NCI-H2227 treated with DMSO at 0.1 percent for 48 hours (cell line): Measurements from ENCODE around the gene PHF2.

Experiments used
- DNase-seq: peaks from one replicate; lab custom pipeline; 2025; lab: John Stamatoyannopoulos, UW

Gene PHF2

DNA sequence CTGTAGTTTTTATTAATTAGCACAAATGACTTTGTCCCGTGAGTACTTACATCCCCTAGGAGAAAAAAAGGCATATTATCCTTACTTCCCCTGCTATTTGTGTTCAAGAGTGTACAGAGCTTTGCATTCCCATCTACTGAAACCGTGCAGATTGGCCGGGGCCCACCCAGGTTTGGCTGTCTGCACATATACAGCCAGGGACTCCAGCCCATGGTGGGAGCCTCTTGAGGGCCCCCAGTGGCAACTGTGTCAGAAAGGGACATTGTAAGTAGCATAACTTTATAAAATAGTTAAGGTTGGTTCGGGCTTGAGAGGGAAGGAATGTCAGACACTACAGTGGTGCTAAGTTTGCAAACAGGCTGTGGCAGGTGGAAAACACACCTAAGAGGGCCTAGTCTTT, 24.7 kb downstream of the PHF2 start:
- no peak for DNase-seq

DNA sequence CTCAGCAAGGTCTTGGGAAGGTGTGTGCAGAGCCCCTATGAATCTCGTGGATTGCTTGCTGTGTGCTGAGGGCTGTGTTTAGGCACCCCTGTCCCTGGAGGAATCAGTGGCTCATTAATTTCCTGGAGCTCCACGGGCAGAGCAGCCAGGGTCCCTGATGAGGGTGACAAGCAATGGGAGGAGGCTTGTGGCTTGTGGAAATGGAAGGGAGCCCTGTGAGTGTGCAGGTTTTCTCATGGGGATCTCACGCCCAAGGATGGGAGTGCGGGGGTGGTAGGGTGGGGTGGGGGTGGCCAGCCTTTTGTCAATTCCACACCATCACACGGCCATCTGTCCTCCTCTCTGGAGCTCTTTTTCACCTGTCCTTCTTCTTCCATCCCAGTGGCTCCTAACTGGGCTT, 25.3 kb downstream of the PHF2 start:
- DNase-seq = no peak

DNA sequence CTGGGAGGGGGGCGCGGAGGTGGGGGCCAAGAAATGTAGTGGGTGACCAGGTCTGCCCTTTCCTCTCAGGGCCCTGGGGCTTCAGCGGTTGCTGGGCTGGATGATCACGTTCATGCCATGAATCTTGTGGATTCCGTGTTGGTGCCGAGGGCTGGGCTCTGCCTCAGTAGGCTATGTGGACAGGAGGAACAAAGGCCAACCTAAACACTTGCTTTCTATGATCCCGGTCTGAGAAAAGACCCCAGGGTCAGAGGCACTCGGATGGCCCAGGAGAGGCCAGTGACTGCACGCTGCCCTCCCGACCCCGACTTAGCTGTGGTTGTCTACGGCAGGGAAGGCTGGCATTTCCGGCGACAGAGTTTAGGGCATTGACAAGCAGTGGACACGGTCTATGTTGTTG, 26.6 kb downstream of the PHF2 start:
- no peak for DNase-seq

DNA sequence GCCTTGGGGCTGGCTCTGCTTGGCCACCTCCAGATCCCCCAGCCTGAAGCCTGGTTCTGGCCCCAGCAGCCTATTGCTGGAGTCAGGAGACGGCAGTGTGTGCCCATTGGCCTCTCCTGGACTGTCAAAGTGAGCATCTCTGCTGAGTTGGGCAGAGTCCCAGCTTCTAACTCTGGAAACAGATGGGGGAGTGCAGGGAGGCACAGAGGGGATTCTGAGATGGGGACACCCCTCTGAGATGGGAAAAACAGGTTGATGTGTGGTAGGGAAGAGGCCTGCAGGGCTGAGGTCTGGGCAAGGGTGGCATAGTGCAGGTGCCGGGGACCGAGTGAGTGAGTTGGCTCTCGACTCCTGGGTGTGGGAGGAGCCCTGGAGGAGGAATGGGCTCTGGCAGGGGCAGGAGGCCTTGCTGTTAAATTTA, 27.5 kb downstream of the PHF2 start:
- DNase-seq = no peak

DNA sequence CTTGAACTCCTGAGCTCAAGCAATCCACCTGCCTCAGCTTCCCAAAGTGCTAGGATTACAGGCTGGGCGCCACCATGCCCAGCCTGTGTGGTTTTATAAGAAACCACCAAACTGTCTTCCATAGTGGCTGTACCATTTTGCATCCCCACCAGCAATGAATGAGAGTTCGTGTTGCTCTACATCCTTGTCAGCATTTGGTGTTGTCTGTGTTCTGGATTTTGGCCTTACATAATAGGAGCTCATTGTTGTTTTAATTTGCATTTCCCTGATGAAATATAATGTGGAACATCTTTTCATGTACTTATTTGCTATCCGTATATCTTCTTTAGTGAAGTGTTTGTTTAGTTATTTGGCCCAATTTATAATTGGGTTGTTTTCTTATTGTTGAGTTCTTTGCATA, 29.8 kb downstream of the PHF2 start:
- DNase-seq = no peak

DNA sequence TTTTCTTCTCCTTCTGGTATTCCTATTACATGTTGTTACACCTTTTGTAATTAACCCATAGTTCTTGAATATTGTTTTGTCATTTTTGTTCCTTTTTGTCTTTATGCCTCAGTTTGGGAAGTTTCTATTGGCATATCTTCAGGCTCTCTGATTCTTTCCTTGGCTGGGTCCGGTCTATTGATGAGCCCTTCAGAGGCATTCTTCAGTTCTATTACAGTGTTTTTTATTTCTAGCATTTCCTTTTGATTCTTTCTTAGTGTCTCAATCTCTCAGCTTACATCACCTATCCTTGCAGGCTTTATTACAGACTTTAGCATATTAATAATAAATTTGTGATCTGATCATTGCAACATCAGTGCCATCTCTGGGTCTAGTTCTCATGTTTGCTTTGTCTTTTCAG, 33.8 kb downstream of the PHF2 start:
- no peak for DNase-seq

DNA sequence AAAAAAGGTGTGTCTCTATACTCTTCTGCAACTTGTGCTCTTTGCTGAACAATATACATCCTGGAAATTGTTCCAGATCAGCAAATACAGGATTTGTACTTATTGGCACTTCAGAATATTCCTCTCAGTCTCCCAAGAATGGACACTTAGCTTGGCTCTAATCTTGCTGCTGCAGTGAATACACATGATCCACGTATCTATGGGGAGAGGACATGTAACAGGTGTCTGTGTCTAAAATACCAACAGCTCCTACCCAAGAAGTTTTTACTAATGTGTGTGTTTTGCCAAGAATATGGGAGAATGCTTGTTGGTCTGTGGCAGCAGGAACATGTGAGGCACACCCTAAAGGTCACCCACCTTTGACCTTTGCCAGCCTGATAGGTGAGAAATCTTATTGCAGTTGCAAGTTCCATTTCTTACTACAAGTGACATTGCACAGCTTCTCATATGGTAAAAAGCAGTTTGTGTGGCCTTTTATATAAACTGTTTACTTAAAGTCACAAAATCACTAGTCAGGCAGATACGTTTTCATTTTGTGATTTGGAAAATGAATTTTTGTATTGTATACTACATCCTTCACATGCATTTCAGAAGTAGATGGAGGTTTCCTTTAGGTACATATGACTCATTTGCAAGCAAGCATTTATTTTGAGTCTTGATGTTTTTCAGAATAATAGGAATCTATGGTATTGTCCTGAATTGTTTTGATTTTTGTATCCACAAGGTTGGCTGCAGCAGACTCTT, 35.8 kb downstream of the PHF2 start:
- DNase-seq = no peak

DNA sequence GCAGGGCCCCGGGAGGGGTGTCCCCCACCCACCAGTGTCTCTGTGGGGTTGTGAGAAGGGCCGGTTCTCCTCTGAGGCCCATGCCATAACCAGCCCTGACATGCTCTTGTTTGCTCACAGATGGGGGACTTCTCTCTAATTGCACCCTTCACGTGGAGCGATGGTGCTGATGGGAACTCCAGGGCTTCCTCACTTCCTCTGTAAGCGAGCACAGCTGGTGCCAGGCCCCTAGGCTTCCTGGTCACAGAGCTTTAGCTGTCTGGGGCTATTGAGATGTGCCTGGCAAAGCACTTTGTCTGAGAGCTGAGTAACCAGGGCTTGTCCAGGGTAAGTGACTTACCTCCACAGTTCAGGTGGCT, 36.4 kb downstream of the PHF2 start:
- DNase-seq = no peak

DNA sequence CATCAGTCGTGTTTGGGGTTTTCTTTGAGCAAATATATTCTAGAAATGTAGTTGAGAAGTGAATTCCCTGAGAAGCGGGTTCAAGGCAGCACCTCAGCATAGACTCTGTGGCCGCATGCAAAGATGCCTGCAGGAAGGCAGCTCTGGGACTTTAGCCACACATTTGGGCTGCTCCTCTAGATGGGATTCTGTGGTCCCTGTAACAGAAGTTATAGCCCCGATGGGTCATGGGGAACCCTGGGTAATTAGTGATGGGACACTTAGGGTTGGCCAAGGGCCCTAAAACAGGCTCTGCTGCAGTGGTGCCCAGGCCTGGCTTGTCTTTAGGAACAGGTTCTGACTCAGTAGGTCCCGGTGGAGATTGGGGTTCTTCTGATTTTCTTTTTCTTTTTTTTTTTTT, 36.8 kb downstream of the PHF2 start:
- DNase-seq = no peak

DNA sequence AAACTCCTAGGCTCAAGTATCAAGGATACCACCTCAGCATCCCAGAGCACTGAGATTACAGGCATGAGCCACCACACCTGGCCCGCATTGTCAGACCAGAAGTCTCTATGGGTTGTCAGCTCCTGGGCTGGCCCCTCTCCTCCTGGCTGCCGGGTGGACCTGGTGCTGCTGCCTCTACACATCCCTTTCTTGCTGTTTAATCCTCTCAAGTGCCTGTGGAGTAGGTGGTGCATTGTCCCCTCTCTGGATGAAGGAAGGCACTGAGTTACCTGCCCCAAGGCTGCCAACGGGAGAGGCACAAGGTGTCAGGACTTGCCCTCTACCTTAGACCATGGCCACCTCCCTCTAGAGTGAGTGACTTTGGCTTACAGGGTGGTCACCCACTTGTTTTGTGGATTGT, 37.4 kb downstream of the PHF2 start:
- DNase-seq = no peak

DNA sequence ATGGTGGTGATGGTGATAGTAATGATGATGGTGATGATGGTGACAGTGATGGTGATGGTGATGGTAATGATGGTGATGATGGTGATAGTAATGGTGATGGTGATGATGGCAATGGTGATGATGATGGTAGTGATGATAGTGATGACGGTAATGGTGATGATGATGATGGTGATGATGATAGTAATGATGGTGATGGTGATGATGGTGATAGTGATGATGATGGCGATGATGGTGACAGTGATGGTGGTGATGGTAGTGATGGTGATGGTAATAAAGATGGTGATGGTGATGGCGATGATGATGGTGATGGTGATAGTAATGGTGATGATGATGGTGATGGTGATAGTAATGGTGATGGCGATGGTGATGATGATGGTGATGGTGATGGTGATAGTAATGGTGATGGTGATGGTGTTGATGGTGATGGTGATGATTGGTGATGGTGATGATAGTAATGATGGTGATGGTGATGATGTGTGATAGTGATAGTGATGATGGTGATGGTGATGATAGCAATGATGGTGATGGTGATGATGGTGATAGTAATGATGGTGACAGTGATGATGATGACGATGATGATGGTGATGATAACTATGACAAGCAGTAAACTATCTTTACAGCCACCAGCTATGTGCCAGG, 38.6 kb downstream of the PHF2 start:
- DNase-seq = no peak

DNA sequence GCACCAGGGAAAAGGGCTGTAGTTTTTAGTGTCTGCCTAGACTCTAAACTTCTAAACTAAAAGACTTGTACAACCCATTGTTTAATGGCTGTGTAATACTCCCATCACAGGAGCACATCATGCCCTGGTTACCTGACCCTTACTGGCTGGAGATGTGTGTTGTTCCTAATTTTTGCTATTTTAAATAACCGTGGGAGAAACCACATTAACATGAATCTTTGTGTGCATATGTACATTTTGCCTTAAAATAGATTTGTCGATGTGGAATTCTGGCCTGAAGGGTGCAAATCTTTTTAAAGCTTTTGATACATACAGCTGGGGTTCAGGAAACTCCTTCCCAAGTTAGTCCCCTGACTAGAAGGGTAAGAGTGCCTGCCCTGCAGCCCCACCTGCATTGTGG, 39.7 kb downstream of the PHF2 start:
- no peak for DNase-seq

DNA sequence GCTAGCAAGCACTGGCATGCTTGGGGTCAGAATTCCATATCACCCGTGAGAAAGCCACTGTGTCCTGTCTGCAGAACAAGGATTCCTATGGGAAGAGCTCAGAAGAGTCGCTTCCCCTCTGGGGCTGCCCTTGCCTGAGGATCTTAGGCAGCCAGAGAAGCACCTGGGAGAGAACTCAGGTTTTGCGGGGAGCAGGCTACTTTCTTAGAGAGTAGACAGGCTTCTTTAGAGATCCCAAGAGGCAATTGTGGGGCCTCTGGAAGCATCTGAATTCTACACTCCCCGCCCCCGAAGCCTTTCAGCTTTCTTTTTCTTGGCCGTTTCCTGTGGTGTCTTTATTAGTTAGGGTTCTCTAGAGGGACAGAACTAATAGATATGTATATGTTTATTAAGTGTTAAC, 40.9 kb downstream of the PHF2 start:
- no peak for DNase-seq

DNA sequence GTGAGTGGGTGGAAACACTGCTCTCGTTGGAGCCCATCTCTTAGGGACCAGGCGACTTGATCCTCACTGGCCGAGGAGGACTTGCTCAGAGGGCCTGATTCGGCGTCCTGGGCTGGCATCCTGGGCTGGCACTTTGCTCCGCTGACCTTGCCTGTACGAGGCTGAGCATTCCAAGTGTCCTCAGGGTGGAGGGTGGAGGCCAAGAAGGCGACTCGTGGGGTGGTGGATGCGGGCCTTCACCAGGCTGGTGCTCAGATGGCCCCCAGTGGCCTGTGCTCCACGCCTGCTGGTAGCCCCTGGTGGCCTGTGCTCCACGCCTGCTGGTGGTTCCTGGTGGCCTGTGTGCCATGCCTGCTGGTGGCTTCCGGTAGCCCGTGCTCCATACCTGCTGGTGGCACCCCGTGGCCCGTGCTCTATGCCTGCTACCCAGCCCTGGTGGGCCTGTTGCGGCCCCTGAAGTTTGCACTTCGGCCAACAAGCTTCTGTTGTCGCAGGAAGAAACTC, 42.9 kb downstream of the PHF2 start:
- DNase-seq = no peak

DNA sequence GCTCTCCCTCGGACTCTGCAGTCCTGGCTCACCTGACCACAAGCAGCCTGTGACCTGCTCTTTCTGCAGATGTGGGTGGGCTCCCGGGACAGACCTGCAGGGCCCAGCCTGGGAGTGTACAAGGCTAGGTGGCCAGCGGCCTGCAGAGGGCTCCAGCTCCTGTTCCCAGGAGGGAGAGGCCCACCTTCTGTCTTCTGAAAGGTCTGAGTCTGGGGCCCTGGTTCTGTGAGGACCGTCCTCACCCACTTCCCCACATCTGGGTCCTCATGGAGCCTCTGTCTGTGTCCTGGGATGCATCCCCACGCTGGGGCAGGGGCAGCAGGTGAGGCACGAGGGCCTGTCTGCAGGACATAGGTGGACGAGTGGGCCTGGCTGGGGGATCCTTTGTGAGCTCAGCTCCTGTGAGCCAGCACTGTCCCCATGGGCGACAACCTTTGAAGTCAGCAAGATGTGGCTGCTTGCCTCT, 43.7 kb downstream of the PHF2 start:
- no peak for DNase-seq

DNA sequence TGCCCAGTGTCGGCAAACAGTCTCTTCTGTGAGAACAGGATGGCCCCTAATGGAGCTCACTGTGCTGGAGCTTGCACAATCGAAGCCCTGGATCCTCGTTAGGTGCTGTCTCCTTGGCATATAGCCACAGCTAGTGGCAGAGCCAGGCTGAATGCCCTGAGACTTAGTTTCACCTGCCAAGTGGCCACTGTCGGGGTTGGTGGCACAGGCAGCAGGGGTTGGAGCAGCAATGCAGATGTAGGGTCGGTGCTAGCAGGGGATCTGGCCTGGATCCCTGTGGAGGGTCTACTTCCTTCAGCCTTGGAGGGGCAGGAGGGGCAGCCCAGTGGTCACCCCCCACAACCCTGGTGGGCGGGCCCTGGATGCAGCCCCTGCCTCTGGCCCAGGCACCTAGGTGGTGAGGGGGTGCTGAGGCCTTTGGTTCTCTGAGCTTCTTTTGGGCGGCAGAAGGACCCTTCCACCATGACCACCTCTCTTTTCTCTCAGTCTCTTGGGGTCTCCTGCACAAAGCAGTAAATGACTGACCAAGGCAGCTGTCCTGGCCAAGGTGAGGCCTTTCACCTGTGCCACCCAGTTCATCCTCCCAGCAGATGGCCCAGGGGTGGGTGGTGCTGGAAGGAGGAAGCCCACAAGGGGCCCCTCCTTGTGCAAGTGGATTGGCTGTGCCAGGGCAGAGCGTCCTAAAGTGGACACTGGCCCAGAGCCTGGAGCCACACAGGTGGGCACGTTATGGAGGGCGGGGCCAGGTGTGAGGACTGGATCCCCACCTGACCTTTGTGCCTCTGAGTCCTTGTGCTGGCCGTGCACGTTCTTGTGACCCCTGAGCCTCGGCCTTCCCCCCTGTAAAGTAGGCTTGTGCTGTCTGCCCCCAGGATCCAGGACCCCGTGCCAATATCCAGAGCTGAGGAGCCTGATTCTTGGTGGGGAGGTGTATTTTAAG, 44.8 kb downstream of the PHF2 start:
- no peak for DNase-seq

DNA sequence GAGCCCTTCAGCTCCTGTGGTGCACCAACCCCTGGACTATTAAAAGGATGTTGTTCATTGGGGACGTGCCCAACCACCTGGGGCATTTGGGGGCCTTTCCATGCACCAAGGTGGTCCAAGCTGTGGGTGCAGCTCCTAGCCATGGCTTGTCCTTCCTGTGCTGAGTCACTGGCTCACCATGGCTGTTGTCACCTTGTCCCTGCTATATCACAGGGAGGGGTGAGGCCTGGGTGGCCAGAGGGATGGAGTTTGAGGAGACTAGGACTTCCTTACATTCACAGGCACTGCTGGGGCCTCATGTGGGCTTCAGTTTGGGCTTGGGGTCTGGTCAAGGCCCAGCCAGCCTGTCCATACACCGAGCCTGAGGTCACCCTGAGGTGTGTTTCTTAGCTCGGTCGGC, 45.5 kb downstream of the PHF2 start:
- no peak for DNase-seq

DNA sequence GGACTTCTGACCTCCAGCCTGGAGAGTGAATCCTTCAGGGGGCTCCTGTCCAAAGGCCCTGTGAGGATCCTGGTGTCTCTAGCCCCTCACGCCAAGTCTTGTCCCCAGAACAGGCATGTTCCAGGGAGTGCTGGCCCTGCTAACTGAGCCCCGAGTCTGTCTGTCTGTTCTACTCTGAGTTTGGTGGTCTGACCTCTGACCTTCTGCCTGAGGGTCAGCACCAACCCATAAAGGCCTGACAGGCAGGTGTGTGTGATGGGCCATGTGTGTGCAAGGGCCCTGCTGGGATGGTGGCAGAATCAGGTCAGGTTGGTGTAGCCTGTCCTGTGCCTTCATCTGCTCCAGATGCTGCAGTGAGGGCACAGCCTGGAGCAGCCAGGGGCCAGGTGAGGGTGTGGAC, 46.3 kb downstream of the PHF2 start:
- no peak for DNase-seq

DNA sequence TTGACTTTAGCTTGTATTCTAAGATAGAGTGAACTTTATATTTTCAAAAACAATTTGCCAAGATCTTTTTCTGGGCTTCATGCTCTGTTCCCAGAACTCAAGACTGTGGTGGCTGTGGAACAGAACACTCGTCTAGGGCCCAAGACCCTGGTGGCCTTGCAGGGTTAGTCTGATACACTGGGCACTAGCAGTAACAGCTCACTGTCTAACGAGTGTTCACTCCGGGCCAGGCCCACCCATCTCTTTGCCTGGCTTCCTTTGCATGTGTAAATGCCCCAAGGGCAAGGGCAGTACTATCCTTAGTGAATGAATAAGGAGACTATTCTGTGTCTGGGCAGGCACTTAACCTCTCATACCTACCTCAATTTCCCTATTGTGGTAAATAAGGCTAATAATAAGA, 47.4 kb downstream of the PHF2 start:
- no peak for DNase-seq

DNA sequence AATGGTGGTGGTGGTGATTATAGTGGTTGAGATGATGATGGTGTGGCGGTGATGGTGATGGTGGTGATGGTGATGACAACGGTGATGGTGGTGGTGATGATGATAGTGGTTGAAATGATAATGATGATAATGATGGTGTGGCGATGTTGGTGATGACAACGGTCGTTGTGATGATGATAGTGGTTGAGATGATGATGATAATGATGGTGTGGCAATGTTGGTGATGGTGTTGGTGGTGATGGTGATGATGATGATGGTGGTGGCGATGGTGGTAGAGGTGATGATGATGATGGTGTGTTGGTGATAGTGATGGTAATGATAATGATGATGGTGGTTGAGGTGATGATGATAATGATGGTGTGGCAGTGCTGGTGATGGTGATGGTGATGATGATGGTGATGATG, 48.0 kb downstream of the PHF2 start:
- DNase-seq = no peak

DNA sequence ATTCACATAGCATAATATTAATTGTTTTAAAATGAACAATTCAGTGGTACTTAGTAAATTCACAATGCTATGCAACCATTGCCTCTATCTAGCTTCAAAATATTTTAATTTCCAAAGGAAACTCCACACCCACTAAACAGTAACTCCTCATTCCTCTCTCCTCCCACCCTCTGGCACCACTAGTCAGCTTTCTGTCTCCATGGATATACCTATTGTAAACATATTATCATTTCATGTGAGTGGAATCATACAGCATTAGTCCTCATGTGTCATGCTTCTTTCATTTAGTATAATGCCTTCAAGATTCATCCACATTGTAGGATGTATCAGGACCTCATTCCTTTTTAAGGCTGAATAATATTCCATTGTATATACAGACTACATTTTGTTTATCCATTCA, 48.6 kb downstream of the PHF2 start:
- DNase-seq = no peak

DNA sequence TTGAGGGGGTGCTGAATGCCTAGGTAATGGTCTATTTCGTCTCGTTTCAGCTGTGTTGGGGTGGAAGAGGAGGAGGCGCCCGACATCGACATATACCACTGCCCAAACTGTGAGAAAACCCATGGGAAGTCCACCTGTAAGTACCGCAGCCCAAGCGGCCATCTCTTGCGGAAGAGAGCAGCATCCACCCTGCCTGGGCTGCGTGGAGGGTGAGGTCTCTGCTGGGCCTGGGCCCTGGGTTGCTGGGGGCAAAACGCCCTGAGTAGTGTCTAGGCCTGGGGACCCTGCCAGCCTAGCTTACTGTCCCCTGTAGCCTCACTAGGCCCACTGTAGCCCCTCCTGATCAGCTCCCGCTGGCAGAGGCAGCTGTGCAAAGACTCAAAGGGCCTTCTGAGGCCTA, 53.5 kb downstream of the PHF2 start:
- no peak for DNase-seq
